Body of pancreas (tissue), 4 donors: ENCODE data around the gene AMACR.

ENCODE experiments used
- POLR2A ChIP-seq, 3 donors: fragments of 450-650 bp; IDR thresholded peaks; one replicate each; pipeline ENCODE4 v1.6.1; 2016; ENCODE audit warnings: antibody characterized with exemption in 3 of 3, mild to moderate bottlenecking in 2 of 3
- TF ChIP-seq, protein P1 (sequence below), 7 experiments: fragments of 450-650 bp in 4 of 7; fragments of 200-600 bp in 3 of 7; sonication (generic) in 3 of 7; IDR thresholded peaks; one replicate each; pipeline ENCODE4 v1.5.1; 2016 to 2019; ENCODE audit warnings: antibody characterized with exemption in 7 of 7

GRCh38 chr5:34053133-34053532 is 45.3 kb upstream of the AMACR start:
- TF ChIP-seq, protein P1, sequence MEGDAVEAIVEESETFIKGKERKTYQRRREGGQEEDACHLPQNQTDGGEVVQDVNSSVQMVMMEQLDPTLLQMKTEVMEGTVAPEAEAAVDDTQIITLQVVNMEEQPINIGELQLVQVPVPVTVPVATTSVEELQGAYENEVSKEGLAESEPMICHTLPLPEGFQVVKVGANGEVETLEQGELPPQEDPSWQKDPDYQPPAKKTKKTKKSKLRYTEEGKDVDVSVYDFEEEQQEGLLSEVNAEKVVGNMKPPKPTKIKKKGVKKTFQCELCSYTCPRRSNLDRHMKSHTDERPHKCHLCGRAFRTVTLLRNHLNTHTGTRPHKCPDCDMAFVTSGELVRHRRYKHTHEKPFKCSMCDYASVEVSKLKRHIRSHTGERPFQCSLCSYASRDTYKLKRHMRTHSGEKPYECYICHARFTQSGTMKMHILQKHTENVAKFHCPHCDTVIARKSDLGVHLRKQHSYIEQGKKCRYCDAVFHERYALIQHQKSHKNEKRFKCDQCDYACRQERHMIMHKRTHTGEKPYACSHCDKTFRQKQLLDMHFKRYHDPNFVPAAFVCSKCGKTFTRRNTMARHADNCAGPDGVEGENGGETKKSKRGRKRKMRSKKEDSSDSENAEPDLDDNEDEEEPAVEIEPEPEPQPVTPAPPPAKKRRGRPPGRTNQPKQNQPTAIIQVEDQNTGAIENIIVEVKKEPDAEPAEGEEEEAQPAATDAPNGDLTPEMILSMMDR (IDR thresholded peaks at IDR 0.05): no peak
- no peak for TF ChIP-seq POLR2A (IDR thresholded peaks at IDR 0.05)
